SK-N-SH treated with all-trans-retinoic acid at 6 μM for 48 hours (cell line): ENCODE data around the gene ARVCF.

ENCODE experiments used
- ATAC-seq: fragments of 200-7000 bp; cut with Tn5 transposase; 3 replicates; pipeline ENCODE4 v1.9.1; 2020; ENCODE audit warnings: mild to moderate bottlenecking, moderate library complexity
- BACH2 ChIP-seq: fragments of 250-450 bp; sonication (Bioruptor Pico); IDR thresholded peaks from 2 replicates; pipeline ENCODE4 v1.9.0; 2021; ENCODE audit warnings: mild to moderate bottlenecking, borderline replicate concordance
- CREB5 ChIP-seq: fragments of 250-450 bp; sonication (Bioruptor Pico); IDR thresholded peaks from 2 replicates; pipeline ENCODE4 v1.5.1; 2020; ENCODE audit warnings: low read depth, mild to moderate bottlenecking, moderate library complexity
- CSDC2 ChIP-seq: fragments of 250-450 bp; sonication (Bioruptor Pico); IDR thresholded peaks from 2 replicates; pipeline ENCODE4 v1.5.0; 2020; ENCODE audit warnings: mild to moderate bottlenecking, moderate library complexity
- CSRNP3 ChIP-seq: fragments of 250-450 bp; sonication (Bioruptor Pico); IDR thresholded peaks from 2 replicates; pipeline ENCODE4 v1.5.1; 2021; ENCODE audit warnings: mild to moderate bottlenecking, moderate library complexity
- ESRRG ChIP-seq: fragments of 250-450 bp; sonication (Bioruptor Pico); IDR thresholded peaks from 2 replicates; pipeline ENCODE4 v1.6.1; 2021; ENCODE audit warnings: mild to moderate bottlenecking
- GLIS3 ChIP-seq: fragments of 250-450 bp; sonication (Bioruptor Pico); IDR thresholded peaks from 2 replicates; pipeline ENCODE4 v1.5.0; 2020; ENCODE audit warnings: mild to moderate bottlenecking, moderate library complexity
- ISL1 ChIP-seq: fragments of 250-450 bp; sonication (Bioruptor Pico); IDR thresholded peaks from 2 replicates; pipeline ENCODE4 v2.1.2; 2022; ENCODE audit warnings: mild to moderate bottlenecking, moderate library complexity
- PATZ1 ChIP-seq: fragments of 250-450 bp; sonication (Bioruptor Pico); IDR thresholded peaks from 2 replicates; pipeline ENCODE4 v1.8.0; 2020; ENCODE audit warnings: mild to moderate bottlenecking, moderate library complexity, borderline replicate concordance
- POU6F1 ChIP-seq: fragments of 250-450 bp; sonication (Bioruptor Pico); IDR thresholded peaks from 2 replicates; pipeline ENCODE4 v1.8.0; 2021; ENCODE audit warnings: low read depth, mild to moderate bottlenecking, moderate library complexity, borderline replicate concordance
- PPARA ChIP-seq: fragments of 250-450 bp; sonication (Bioruptor Pico); IDR thresholded peaks from 2 replicates; pipeline ENCODE4 v1.5.0; 2020; ENCODE audit warnings: mild to moderate bottlenecking, borderline replicate concordance
- RARB ChIP-seq: fragments of 250-450 bp; sonication (Bioruptor Pico); IDR thresholded peaks from 2 replicates; pipeline ENCODE4 v1.8.0; 2021; ENCODE audit warnings: mild to moderate bottlenecking, moderate library complexity
- SNAI2 ChIP-seq: fragments of 250-450 bp; sonication (Bioruptor Pico); IDR thresholded peaks from 2 replicates; pipeline ENCODE4 v1.5.0; 2020; ENCODE audit warnings: mild to moderate bottlenecking, moderate library complexity
- TCF4 ChIP-seq: fragments of 250-450 bp; sonication (Bioruptor Pico); IDR thresholded peaks from 2 replicates; pipeline ENCODE4 v1.8.0; 2021; ENCODE audit warnings: mild to moderate bottlenecking, moderate library complexity, borderline replicate concordance
- TSHZ2 ChIP-seq: fragments of 250-450 bp; sonication (Bioruptor Pico); IDR thresholded peaks from 2 replicates; pipeline ENCODE4 v1.5.0; 2020; ENCODE audit warnings: mild to moderate bottlenecking, moderate library complexity
- ZFP3 ChIP-seq: fragments of 250-450 bp; sonication (Bioruptor Pico); IDR thresholded peaks from 2 replicates; pipeline ENCODE4 v1.5.0; 2020; ENCODE audit warnings: mild to moderate bottlenecking, moderate library complexity
- ZFP30 ChIP-seq: fragments of 450-650 bp; formaldehyde crosslinking; IDR thresholded peaks from 2 replicates; pipeline ENCODE4 v1.5.0; 2022; ENCODE audit warnings: mild to moderate bottlenecking, moderate library complexity
- ZNF565 ChIP-seq: fragments of 450-650 bp; formaldehyde crosslinking; conservative IDR thresholded peaks from 2 replicates; pipeline ENCODE4 v1.5.0; 2020; ENCODE audit warnings: low read depth, mild to moderate bottlenecking, moderate library complexity
- ZNF70 ChIP-seq: fragments of 450-650 bp; formaldehyde crosslinking; IDR thresholded peaks from 2 replicates; pipeline ENCODE4 v1.5.0; 2020; ENCODE audit warnings: mild to moderate bottlenecking, moderate library complexity

Gene ARVCF

GRCh38 chr22:20064545-20065262 is 48.1 kb upstream of the ARVCF start:
- TF ChIP-seq POU6F1: no peak
- TF ChIP-seq TSHZ2 (CRISPR knock-in tag): no peak
- no peak for TF ChIP-seq BACH2 (CRISPR knock-in tag)
- TF ChIP-seq RARB (CRISPR knock-in tag): no peak
- TF ChIP-seq GLIS3 (CRISPR knock-in tag): no peak
- no peak for TF ChIP-seq CSRNP3 (CRISPR knock-in tag)
- no peak for TF ChIP-seq CSDC2 (CRISPR knock-in tag)
- no peak for TF ChIP-seq PATZ1 (CRISPR knock-in tag)
- TF ChIP-seq ESRRG (CRISPR knock-in tag): no peak
- TF ChIP-seq TCF4 (CRISPR knock-in tag): no peak
- TF ChIP-seq CREB5 (CRISPR knock-in tag): no peak
- no peak for TF ChIP-seq SNAI2 (CRISPR knock-in tag)
- TF ChIP-seq ISL1 (CRISPR knock-in tag): no peak
- no peak for TF ChIP-seq ZFP3 (CRISPR knock-in tag)
- ATAC-seq: no peak

GRCh38 chr22:20064140-20064480 is 47.5 kb upstream of the ARVCF start:
- ATAC-seq: no peak
- TF ChIP-seq GLIS3 (CRISPR knock-in tag) (no peak), SNAI2 (CRISPR knock-in tag) (no peak), BACH2 (CRISPR knock-in tag) (no peak), ESRRG (CRISPR knock-in tag) (no peak), CSDC2 (CRISPR knock-in tag) (no peak), ZNF565 (CRISPR knock-in tag) (no peak), ISL1 (CRISPR knock-in tag) (no peak), ZFP3 (CRISPR knock-in tag) (no peak), RARB (CRISPR knock-in tag) (no peak), TSHZ2 (CRISPR knock-in tag) (no peak), PPARA (CRISPR knock-in tag) (no peak), CREB5 (CRISPR knock-in tag) (no peak), ZNF70 (CRISPR knock-in tag) (no peak), ZFP30 (CRISPR knock-in tag) (no peak), TCF4 (CRISPR knock-in tag) (no peak)
